NCI-H2171 treated with DMSO at 0.1 percent for 48 hours (cell line): ENCODE data around the gene PGLYRP4.
"Not testable (repeated sequence)": the region's sequence is repeated elsewhere in the genome, so short reads cannot be mapped to it uniquely, and the experiment has no call there.

Experiments used
- DNase-seq: peaks from one replicate; lab custom pipeline; 2025; lab: John Stamatoyannopoulos, UW

Gene PGLYRP4

DNA sequence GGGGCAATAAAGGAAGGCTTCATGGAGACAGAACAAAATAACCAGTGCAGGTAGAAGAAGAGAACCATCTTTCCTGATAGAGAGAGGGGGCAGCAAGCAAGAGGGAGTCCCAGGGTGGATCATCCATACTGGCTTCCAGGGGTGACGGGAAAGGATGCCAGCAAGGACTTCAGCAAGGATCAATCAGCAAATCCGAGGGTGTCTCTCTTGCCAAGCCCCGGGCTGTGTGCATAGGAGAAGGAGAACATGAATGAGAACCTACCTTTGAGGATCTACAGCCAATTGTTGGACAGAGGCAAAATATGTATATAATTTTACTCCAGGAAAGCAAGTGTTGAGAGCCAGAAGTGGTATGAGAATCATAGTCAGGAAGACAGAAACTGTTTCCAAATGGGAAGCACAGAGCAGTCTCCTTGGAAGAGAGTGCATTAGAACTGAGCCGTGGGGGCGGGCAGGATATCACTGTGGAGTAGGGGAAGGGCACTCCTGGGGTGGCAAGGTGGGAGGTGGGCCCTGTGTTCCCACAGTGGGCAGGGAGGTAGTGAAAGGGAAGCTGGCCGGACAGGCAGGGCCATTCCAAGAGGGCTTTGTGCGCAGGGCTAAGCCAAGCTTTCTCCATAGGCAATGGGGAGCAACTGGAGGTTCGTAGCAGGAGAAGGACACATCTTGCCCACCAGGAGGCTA lies 7.9 kb upstream of the PGLYRP4 start:
- no peak for DNase-seq

DNA sequence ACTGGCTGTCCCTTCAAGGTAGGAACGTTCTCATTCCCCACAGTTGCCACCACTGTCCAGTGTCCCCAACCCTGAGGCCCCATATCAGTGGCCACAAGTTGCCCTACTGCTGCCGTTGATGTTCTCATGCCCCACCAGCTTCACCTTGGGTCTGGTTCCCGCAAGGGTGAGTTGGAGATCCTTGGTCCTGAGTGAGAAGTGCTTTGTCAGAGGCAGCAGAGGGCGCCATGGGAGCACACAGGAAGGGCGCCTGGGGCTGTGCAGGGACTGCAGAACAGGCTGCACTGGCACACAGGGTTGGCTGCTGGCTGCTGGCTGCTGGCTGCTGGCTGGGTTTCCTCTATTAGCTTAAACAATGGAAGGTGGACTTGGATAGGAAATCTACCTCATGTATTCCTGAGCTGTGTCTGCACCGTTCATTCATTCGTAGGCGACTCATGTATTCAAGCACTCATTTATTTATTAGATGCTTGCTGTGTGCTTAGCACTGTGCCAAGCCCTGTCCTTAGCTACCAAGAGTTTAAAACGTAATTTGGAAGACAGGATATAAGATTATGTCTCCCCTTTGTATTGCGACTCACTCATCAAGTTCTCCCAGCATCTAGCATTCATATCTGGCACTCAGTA lies 6.9 kb upstream of the PGLYRP4 start:
- DNase-seq, result peak; percentile 76

DNA sequence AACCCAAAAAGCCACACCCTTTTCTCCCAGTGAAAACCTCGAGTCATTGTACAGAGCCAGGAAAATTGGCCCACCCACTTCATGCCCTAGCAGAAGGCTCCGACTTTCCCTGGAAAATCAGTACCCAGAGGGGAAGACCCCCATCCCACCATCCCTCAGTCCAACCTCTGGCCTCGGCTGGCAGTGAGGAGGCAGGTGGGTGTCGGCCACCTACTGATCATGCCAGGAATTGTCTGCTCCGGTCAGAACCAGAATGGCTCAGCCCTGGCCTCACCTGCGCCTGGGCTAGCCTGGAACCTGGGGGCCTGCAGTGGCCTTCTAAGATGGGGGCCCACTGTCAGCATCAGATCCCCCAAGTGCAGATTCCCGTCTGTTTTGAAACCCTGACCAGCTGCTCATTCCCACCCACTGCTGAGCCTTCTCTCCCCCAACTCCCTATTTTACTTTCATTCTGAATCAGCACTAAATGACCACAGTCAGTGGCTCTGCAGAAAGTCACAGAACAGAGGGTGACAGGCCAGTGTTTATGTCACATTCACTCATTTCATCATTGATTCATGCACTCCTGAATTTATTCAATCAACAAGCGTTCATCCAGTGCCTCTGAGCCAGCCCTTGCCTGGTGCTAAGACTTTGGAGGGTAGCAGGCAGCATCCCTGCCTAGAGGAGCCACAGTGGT lies 6.0 kb upstream of the PGLYRP4 start:
- DNase-seq, result no peak

DNA sequence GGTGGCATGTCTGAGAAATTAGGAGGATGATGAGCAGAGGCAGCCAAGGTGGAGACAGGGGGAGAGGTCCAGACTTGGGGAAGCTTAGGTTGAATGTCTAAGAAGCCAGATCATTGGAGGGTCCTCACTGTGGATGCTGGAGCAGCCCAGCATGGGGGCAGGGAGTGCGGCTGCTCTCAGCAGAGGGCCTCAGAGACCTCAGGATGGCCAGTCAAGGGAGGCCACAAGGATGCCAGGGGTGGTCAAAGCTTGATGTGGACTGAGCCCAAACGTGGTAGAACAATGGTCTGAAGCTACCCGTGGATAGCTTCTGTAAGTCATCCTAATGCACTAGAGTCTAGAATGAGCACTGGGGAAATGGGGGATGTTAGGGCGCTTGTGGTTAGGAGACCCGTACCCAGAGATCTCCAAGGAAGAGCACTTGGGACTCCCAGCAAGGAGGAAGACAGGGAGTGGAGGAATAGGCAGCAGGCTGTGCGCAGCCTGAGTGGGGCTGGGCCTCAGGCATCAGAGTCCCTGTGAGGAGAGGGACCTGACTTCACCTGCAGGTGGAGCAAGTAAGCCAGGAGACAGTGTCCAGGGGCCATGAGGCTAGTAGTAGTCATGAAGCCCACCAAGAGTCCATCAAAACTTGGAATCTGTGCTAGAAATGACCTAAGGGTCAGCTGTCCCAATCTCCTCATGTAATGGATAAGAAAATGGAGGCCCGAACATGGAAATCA lies 4.7 kb upstream of the PGLYRP4 start:
- peak; percentile 34 for DNase-seq

DNA sequence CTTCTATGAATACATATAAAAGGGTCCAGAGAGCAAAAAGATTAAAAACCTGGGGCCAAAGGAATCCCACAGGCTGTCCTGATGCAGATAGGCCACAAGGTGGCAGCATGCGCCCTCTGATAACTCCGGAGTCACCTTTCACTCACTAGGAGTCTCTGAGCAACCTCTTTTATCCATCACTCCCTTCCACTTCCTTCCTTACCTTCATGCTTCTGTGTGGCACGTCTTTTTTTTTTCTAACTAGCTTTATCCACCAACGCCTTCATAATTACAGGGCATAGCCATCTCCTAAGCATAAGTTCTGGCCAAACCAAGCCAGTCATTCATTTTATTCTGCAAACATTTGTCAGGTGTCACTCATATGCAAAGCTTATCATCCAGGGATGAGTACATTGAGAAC lies 3.9 kb upstream of the PGLYRP4 start:
- peak; percentile 87 for DNase-seq

DNA sequence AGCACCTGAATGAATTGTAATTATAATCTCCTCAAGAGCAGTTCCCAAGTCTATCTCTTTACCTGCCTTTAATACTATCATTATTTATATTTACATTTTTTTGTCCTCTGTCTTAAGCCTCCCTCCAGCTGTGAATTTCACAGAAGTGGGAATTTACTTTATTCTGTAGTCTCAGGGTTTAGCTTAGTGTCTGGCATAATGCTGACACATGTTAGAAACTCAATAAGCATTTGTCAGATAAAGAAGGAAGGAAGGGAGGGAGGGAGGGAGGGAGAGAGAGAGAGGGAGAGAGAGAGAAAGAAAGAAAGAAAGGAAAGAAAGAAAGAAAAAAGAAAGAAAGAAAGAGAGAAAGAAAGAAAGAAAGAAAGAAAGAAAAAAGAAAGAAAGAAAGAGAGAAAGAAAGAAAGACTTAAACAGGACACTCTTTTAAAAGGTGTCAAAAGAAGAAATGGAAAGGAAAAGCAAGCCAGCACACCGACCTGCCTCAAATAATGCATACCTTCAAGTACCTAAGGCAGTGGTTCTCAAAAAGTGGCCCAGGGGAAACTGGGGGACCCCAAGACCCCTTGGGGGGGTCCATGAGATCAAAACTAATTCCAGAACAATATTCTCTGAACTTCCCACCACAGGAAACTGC lies 1.8 kb upstream of the PGLYRP4 start:
- DNase-seq, result no peak

DNA sequence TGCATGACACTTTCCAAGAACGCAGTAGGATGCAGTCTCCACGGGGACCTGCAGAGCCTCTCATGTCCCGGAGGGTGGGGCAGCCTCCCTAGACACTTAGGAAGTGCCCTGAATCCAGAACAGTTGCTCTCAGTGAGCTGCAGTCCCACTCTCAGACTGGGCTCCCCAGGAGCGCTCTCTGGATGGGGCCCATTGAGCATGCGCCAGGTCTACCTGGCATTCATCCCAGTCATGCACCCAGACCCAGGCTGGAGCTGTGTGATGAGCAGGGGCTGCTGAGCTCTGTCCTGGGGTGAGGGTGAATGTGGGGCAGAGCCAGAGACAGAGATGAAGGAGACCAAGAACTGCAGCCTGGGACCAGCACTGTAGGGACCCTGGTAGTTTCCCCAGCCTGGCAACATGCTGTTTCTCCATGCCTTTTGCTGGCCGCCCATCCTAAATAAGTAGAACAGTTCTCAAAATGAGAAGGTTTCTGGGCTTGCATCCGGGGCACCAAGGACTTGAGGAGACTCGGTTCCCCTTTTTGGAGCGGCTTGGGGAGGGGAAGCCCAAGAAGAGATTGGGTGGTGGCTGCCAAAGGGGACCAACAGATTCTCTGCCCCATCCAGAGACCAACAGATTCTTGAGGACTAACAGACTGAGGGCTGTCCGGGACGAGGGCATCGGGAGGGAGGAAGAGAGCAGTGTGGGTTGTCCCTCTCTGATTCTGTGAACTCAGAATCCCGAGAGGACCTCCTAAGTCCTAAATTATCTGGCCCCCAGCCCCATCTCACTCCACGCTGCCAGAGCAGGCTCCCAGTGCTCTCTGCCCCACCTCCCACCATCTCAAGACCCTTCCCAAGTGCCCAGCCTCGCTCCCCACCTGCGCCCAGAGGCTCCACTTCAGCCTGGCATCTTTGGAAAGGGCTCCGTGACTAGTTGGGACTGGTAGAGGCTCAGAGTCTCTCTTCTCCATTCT lies 1.0 kb upstream of the PGLYRP4 start:
- DNase-seq, result no peak

DNA sequence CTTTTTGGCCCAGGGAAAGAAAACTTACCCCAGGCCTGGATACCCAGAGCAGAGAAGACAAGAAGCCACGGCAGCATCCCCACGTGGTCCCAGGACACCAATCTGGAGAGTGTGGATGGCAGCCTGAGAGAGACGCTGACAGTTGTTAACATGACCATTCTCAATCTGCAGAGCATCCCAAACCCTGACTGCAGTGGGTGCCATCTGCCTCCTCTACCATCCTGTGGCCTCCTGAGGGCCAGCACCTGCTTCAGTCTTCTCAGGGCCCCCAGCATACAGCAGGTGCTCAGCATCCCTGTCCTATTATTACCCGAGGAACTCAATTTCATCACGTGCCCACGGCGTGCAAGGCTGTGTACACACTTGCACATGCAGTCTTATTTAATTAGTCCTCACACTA lies 785 bp downstream of the PGLYRP4 start:
- no peak for DNase-seq

DNA sequence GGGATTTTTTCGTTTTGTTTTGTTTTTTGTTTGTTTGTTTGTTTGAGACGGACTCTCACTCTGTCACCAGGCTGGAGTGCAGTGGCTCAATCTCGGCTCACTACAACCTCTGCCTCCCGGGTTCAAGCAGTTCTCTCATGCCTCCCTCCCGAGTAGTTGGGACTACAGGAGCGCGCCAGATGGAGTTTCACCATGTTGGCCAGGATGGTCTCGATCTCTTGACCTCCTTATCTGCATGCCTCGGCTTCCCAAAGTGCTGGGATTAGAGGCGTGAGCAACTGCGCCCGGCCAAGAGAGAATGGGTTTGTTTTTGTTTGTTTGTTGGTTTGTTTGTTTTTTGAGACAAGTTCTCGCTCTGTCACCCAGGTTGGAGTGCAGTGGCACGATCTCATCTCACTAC lies 1.6 kb downstream of the PGLYRP4 start:
- not testable (repeated sequence) for DNase-seq

DNA sequence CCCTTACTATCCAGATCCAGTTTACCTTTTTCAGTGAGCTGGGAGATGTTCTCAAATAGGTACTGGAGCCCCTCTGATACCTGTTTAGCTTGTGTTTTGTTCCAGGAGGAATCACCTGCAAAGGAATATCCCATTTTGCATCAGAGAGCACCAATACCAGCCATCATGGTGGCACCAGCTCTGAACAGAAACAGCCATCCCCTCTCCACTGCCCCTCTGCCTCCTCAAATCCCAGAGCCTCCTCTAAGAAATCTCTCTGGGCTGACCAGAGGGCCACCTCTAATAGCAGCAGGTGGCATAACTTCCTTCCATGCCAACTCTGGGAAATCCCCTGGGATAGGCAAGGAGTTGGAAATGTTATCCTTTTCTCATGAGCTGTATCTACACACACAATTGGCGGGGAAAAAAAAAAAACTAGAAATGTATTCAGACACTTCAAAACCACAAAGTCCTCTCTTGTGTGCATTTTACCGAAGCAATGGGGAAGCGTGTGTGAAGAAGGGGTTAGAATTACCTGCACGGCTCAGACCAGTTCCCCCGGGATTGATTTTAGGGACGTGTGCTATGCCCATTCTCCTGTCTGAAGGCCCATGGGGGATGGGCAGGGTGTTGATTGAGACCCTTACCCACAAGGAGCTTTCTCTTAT lies 2.4 kb downstream of the PGLYRP4 start:
- peak; percentile 95 for DNase-seq

DNA sequence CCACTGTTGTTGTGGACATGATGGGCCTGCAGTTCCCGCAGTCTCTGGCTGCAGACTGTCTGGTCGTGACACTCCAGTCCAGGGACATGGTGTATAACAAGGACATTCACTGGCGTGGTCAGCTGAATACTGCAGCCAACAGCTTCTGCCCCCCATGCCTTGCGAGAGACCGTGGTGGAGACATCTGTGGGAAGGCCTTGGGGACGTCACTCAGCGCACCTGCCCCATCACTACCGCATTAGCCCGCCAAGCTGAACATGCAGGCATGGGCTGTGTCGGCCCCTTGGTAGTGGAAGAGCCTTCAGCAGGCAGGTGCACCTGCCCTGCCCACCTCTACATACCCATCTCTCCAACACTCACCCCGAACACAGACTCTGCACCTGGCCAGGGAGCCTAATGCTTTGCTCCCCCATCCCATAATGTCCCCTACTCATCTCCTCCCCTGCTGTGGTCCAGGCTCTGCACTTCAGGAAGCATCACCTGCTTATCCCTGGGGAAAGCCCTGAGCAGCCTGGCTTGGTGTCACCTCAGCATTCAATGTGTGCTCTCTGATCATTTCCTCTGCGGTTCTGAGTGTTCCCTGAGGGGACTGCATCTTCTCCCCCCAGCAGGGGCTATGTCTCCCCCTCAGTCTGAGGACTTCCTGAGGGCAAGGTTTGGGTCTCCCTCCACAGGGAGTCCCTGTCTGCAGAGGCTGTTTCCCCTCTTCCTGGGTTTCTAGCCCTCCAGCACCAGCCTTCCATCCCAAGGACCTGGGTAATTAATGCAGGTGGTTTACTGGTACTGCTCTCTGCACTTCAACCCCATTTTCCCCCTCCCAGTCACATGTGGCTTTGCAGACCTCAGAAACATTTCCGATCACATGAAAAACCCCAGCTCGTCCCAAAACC lies 3.2 kb downstream of the PGLYRP4 start:
- DNase-seq, result no peak

DNA sequence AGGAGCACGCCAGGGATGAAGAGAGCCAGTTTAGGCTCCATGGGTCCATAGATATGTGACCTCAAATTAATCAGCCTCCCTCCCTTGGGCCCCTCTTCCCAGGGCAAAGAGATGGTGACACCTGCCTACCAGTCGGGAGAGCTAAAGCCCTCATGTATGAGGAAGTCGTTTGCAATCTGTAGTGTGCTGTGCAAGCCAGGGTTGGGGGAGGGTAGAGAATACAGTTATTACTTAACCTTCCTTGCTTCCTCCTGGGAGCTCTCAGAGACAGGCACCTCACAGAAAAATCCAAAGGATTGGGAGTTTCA lies 4.0 kb downstream of the PGLYRP4 start:
- DNase-seq, result no peak

DNA sequence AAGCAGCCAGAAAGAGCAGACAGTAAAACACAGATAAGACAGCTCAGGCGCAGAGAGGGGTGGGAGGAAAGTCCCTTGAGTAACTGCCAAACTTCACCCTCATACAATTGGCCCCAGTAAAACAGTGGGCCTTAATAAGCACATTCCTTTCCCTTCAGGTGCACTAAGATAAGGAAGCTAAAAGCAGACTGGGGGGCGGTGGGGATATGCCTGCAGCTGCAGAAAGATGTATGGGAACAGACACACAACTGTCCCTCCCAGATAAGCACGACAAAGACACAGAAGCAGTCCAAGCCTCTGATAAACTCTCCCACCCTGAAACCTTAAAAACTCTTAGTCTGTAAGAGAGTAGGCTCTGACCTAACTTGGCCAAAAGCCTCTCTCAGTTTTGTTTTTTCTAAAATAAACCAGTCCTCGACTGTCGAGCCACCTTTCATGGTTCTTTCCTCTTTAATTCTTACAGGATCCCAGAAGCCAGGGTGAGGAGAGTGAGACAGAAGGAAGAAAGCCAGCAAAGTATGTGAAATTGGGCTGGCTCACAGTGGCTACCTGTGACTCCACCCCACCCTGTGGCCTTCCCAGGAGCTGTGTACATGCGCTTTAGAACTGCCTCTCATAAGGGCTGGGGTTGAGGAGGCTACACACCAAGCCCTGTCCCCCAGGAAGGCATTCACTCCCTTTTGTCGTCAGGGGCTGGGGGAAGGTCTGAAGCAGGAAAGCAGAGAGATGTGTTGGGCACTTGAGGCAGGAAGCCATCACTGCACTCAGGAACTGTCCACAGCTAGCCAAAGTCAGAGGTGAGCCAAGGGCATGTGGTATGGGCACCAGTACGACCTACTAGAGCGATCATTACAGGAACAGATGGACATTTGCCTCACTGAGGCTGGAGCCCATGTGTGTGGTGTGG lies 4.6 kb downstream of the PGLYRP4 start:
- DNase-seq, result no peak

DNA sequence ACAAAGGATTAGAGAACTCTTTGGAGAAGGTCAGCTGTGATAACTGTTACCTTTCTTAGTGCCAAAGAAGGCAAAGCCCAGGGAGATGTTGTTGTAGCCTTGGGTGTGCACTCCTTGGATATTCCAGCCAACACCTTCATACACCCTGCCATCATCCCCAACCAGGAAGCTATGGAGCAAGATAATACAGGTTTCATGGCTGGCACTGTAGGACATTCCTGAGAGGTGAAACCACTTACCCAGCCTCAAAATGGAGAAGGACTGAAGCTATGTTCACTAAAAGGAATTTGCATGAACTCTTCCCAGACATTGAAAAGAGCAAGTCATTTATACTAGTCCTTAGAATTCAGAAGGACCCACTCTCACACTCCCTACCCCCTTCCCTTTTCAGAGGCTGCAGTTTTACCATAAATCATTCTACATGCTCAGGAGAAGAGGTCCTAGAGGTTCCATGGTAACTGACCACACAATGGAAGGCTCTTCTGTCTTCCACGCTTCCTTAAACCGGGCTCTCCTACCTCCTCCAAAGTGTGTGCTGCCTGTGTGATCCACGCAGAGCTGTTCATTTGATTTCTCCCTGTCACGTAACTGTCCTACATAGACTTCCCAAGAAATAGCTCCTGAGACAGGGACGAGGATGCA lies 5.5 kb downstream of the PGLYRP4 start:
- DNase-seq, result no peak

DNA sequence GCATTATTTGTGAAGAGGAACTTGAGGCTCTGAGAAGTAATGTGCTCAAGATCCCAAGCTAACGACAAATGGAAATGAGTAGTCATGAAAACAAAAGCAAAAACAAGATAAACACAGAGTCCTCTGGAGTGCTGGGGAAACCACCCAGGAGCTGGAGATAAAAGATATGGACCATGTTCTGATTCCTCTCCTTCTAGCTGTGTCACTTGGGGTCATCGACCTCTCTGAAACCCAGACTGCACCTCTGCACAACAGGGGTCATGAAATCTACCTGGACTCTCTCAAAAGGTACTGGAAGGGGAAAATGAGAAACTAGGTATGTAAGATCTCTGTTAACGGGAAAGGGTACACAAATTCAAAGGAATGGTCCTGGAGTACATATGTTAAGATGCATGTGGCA lies 6.5 kb downstream of the PGLYRP4 start:
- no peak for DNase-seq

DNA sequence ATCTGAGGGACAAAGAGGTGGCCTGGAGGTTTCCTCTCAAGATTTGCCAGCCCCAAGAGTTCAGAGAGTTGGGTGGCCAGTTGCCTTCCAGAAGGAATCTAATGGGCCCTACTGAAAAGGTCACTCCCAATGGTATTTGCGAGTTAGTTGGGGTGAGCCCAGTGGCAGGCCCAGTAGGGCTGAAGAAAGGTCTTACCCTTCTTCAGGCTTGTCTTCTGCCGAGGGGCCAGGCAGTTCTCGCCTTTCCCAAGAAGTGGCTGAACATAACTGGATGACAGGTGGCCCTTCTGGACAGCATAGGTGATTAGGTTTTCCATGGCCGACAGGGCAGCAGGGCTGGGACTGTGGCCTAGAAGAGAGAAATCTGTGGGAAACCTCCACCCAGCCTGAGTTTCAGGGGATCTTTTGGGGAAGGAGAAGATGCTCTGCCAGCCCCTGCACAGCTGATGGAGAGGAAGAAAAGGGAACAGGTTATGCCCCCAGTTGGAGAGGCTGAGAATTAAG lies 7.2 kb downstream of the PGLYRP4 start:
- DNase-seq, result no peak

DNA sequence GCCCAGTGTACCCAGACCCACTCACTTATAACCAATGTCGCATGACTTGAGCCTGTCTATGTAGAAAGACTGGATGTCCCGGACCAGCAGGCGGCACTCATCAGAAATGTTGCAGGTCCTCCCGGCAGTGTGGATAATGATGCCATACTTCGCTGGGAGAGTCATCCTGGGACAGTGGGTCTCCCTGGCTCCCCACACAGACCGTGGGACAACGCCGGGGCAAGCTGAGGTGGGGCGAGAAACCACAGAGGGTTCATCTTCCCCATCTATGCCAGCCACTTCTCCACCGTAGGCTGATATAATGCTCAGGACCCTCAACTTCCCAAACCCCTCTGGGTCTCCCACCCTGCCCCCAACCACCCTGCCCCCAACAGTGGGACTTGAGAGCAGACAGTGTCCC lies 8.3 kb downstream of the PGLYRP4 start:
- no peak for DNase-seq

DNA sequence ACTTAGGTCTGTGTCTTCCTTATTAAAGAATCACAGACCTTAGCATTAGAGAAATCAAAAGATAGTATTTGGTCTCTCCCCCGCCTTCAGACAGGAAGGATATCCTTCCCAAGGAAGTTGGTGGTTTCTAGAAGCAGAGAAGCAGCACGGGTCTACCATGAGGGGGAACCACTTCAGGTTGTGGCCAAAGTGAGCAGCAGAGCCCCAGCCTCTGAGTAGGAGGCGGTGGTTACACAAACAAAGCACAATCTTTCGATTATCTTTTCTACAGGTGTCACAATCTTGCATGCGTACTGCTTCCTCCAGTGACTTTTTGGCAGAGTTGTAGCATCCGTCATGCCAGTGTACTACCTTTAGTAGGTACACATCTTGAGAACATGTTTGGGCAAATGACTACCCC lies 8.8 kb downstream of the PGLYRP4 start:
- DNase-seq, result no peak
